Measurements from ENCODE around the gene SPATA33.

SPATA33 gene

GRCh38 chr16:89657442-89658220, at the start of gene SPATA33, which contains the start of gene CHMP1A:
SPATA33 (plus strand) TSS chr16:89657836; CDS start chr16:89657912, 76 bp downstream.
CHMP1A (minus strand) TSS chr16:89657708; CDS start chr16:89657588, 120 bp downstream.
- in situ Hi-C loops (cut with MboI; ENCODE audit: low sequenced_read_pairs): no loop called here

DNA sequence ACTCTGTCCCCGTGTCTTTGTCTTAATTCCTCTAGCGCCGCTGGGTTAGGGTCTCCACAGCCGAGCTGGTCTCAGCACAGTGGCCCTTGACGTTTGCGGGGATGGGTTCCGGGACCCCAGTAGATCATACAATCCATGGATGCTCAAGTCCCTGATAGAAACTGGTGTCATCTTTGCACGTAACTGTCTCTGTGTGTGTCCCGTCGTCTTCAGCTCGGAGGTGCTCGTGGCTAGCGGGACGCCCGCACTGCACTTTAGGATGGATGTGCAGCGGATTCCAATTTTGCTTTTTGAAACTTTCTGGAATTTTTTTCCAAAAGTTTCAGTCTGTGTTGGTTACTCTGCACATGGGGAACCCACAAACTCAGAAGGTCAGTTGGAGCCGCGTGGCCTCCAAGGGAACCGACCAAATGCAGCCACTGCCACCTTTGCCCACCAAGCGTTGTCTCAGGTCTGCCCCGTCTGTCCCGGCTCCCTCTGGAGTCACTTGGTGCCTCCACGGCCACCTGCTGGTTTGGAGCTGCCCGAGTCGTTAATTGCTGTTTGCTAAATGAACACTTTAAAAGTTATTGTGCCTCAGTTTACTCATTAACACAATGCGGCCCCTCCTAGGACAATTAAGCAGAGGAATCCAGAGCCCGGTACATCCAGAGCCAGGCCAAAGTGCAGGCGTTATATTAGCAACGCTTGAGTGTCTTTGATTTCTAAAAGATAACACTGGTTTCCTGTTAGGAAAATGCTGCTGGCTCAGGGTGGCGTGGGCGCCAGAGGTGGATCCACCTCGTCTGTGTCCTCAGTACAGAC, 49.5 kb upstream of the SPATA33 start:
- in situ Hi-C loops (cut with MboI; ENCODE audit: low sequenced_read_pairs): no loop called here

DNA sequence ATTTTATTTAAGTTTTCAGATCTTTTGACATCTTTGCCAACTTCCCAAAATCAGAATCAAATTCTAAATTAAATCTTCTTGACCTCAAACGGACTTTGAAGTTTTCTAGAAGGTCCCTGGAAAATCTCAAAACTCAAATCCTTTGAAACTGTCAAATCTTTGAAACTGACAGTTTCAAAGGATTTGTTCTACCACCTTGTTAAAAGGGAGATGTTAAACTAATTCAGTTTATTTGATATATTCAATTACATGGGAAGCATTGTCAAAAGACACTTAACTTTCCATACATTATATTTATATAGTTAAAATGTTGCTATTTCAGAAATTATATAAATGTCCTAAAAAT, 47.6 kb upstream of the SPATA33 start:
- in situ Hi-C loops (cut with MboI; ENCODE audit: low sequenced_read_pairs): no loop called here

GRCh38 chr16:89612415-89613166, 45.0 kb upstream of the SPATA33 start:
- in situ Hi-C loops (cut with MboI; ENCODE audit: low sequenced_read_pairs): no loop called here

GRCh38 chr16:89613231-89613953, 44.2 kb upstream of the SPATA33 start, which contains the start of gene DPEP1:
DPEP1 (plus strand) TSS chr16:89613642; CDS start chr16:89630411, 16,769 bp downstream.
- in situ Hi-C loops (cut with MboI; ENCODE audit: low sequenced_read_pairs): no loop called here

GRCh38 chr16:89613954-89614459, 43.6 kb upstream of the SPATA33 start:
- in situ Hi-C loops (cut with MboI; ENCODE audit: low sequenced_read_pairs): no loop called here

GRCh38 chr16:89615176-89615575, 42.5 kb upstream of the SPATA33 start:
- in situ Hi-C loops (cut with MboI; ENCODE audit: low sequenced_read_pairs): no loop called here

DNA sequence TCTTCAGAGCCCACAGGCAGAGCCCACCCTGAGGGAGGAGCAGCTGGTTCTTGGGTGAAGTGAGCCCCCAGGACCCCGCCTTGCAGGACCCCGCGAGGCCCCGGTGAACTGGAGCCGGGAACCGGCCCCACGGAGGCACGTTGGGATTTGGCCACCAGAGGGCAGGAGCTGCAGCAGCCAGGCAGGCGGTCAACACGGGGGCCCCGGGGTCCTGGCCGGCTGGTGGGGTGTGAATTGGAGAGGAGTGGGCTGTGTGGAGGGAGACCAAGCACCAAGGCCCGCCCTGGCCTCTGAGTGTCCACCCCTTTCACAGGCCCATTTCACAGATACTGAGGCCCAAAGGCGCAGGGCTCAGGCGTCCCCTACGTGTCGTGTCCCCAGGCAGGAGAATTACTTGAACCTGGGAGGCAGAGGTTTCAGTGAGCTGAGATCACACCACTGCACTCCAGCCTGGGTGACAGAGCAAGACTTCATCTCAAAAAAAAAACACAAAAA, 42.0 kb upstream of the SPATA33 start:
- in situ Hi-C loops (cut with MboI; ENCODE audit: low sequenced_read_pairs): no loop called here

DNA sequence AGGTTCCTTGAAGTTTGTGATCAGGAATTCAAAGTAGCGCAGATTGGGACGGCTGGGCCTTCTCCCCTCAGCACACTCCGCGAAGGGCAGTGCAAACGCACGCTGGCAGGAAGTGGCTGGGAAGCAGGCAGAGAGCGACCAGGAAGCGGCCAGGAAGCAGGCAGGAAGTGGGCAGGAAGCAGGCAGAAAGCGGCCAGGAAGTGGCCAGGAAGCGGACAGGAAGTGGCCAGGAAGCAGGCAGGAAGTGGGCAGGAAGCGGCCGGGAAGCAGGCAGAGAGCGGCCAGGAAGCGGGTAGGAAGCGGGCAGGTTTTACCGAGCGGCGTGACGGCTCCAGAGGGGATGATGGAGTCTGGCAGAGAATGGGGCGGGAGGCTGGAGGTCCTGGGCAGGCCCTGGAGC, 41.0 kb upstream of the SPATA33 start:
- in situ Hi-C loops (cut with MboI; ENCODE audit: low sequenced_read_pairs): no loop called here

GRCh38 chr16:89617036-89617435, 40.6 kb upstream of the SPATA33 start:
- in situ Hi-C loops (cut with MboI; ENCODE audit: low sequenced_read_pairs): no loop called here

DNA sequence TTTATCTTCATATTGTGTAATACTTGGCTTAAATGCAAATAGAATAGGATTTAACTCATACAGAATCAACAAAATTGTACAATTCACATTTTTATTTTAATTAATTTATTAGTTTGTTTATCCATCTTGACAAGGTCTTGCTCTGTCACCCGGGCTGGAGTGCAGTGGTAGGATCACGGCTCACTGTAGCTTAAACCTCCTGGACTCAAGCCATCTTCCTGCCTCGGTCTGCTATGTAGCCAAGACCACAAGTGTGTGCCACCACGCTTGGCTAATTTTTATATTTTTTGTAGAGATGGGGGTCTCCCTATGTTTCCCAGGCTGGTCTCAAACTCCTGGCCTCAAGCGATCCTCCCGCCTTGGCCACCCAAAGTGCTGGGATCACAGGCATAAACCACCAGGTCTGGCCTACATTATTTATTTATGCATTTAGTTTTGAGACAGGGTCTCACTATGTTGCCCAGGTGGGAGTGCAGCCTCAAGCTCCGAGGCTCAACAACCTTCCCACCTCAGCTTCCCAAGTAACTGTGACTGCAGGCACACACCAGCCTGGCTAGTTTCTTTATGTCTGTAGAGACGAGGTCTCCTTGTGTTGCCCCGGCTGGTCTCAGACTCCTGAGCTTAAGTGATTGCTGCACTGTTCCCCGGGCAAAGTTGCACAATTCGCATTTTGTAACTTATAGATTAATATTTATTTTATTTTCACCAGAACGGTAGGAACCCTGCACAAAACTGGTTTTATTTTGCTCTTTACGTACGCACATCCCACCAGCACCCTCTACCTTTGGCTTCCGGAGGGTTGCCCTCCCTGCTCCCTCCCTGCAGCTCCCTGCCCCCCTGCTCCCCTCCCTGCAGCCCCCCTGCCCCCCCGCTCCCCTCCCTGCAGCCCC, 39.3 kb upstream of the SPATA33 start:
- in situ Hi-C loops (cut with MboI; ENCODE audit: low sequenced_read_pairs): no loop called here

DNA sequence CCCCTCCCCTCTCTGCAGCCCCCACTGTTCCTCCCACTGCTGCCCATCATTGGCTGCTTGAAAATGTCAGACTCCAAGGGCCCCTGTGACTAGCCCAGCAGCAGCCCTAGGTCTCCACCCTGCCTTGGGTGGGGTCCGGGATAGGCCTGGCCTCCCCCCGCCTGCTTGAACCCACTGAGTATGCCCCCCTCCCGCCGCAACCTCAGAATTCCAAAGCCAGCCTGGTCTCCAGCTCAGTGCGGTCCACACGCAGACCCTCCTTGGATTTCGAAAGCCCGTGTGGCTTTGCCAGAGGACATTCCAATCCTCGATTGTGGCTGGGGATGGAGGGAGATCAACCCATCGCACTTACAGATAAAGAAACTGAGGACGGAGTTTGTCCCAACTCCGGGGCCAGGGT, 37.8 kb upstream of the SPATA33 start:
- in situ Hi-C loops (cut with MboI; ENCODE audit: low sequenced_read_pairs): no loop called here

- in situ Hi-C loops (cut with MboI; ENCODE audit: low sequenced_read_pairs): no loop called here
Observed at GRCh38 chr16:89620406-89620841, 37.2 kb upstream of the SPATA33 start.

GRCh38 chr16:89621136-89621697, 36.4 kb upstream of the SPATA33 start:
- in situ Hi-C loops (cut with MboI; ENCODE audit: low sequenced_read_pairs): no loop called here

- in situ Hi-C loops (cut with MboI; ENCODE audit: low sequenced_read_pairs): no loop called here
Observed at GRCh38 chr16:89621698-89622409, 35.8 kb upstream of the SPATA33 start.

DNA sequence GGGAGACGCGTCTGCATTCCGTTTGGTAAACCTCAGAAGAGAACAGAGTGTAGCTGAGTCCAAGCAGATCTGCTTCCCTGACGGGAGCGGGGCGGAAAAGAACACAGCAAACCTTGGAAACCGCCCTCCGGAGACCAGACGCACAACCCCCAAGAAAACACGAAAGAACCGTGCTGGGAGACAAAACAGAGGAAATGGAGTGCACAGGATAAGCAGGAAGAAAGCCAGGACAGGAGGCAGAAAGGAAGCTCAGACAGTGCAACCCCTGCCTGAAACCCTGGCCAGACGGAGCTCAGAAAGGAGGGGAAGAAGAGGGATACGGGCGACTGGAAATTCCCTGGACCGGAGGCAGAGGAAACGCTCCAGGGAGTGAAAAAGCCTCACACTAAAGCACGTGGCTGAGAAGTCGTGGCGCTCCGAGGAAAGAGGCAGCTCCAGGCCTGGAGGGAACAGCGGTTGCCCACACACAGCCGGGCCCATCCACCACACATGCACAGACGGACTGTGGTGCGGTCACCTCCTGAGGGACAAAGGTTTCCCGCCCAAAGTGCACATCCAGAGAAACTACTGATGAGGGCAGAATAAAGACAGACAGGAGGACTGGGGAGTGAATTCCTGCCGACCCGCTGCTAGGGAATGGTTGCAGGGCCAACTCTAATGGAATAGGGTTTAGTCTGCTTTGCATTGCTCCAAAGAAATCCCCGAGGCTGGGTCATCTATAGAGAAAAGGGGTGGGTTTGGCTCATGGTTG, 34.0 kb upstream of the SPATA33 start:
- in situ Hi-C loops (cut with MboI; ENCODE audit: low sequenced_read_pairs): no loop called here
